ENCODE results near the gene PIPOX.
A peak's percentile ranks its signal among the peaks of the same experiment; 100 is the strongest.

Gene PIPOX

DNA sequence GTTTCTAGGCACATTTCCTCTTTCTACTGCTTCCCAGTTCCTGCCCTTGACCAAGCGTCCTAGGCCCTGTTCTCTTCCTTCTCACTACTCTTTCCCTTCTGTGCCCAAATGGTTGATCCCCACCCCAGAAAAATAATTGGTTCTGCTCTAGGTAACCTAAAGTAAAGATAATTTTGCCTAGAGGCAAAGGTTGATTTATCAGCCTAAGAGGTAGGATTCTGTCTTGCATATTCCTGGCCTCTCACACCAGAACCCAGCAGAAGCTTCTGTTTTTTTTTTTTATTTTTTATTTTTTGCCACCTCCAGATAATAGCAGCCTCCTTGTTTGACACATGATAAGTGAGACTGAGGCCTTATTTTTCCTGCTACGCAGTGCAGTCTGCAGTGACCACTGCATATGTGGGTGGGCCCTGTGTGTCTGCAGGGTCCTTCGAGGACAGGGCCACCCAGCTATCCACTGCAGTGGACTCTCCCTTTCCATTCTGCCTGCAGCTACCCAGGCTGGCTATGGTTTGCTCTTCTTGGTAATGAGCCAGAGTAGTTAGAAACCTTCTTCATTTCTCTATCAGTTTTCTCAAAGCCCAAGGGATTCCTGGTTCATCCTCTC is 701 bp downstream of the PIPOX start:
- H3K18ac ChIP-seq (ENCODE audit: low read length): no peak overlapping the region
- H3K9me3 ChIP-seq (replicated peaks in 1 of 2; ENCODE audit: control insufficient read depth in 2 of 2, insufficient read depth in 1 of 2, low read depth in 1 of 2, low read length in 2 of 2): no peaks in the 10 kb centered on the region
- no peak overlapping the region for H2AK5ac ChIP-seq (ENCODE audit: low read depth, low read length)
- no CpG with 5 or more reads among the region's 3 CpGs for WGBS, 2 donors (ENCODE audit: extremely low coverage in 2 of 2, insufficient read length in 2 of 2, insufficient replicate concordance in 1 of 2)
- no peak overlapping the region for H2BK15ac ChIP-seq (ENCODE audit: low read length)
- no peak overlapping the region for H3K4ac ChIP-seq (ENCODE audit: low read length)
- no peak overlapping the region for H3K23ac ChIP-seq (ENCODE audit: low read depth, low read length, poor library complexity)
- no peak overlapping the region for H2BK120ac ChIP-seq (ENCODE audit: low read depth, low read length)
- no peaks in the 10 kb centered on the region for H3K27me3 ChIP-seq (ENCODE audit: control insufficient read depth in 3 of 3, insufficient read depth in 3 of 3, low read depth in 1 of 3, low read length in 3 of 3)
- no peak overlapping the region for H4K91ac ChIP-seq (ENCODE audit: low read depth, low read length, poor library complexity)
- DNase-seq (ENCODE audit: low spot score): no peak
- H4K8ac ChIP-seq (ENCODE audit: low read depth, low read length): peak overlapping the region; percentile 20
- H3K4me1 ChIP-seq (ENCODE audit: control insufficient read depth in 2 of 2, insufficient read depth in 1 of 2, low read depth in 1 of 2, low read length in 2 of 2): peaks cover 22 to 68% of the 10 kb centered on the region in 2 donors
- peak overlapping the region in 1 of 2 donors; percentile 26 for H3K4me3 ChIP-seq (ENCODE audit: low read length in 2 of 2)
- H3K36me3 ChIP-seq (replicated peaks in 1 of 2; ENCODE audit: control insufficient read depth in 2 of 2, insufficient read depth in 2 of 2, low read length in 2 of 2): no peaks in the 10 kb centered on the region
- peak overlapping the region; percentile 64 for H3K27ac ChIP-seq (replicated peaks; ENCODE audit: low read length)
- no peak overlapping the region for H3K4me2 ChIP-seq (ENCODE audit: insufficient read depth, low read length, poor library complexity, severe bottlenecking)
- no peaks in the 10 kb centered on the region for H3K79me1 ChIP-seq (ENCODE audit: low read depth, low read length)
- H2AFZ ChIP-seq (ENCODE audit: low read length): peak overlapping the region; percentile 86
- no peak overlapping the region for H3K14ac ChIP-seq (ENCODE audit: low read length)
- H2BK5ac ChIP-seq (ENCODE audit: low read length): no peak overlapping the region
- H2BK12ac ChIP-seq (ENCODE audit: low read length): no peak overlapping the region
- no peak overlapping the region for H3K9ac ChIP-seq (ENCODE audit: low read depth, low read length, poor library complexity)

GRCh38 chr17:29045026-29045425 is 2.1 kb downstream of the PIPOX start:
- no peaks in the 10 kb centered on the region for H3K79me1 ChIP-seq (ENCODE audit: low read depth, low read length)
- no peaks in the 10 kb centered on the region for H3K27me3 ChIP-seq (ENCODE audit: control insufficient read depth in 3 of 3, insufficient read depth in 3 of 3, low read depth in 1 of 3, low read length in 3 of 3)
- DNase-seq (ENCODE audit: low spot score): no peak
- WGBS, 2 donors (ENCODE audit: extremely low coverage in 2 of 2, insufficient read length in 2 of 2, insufficient replicate concordance in 1 of 2): no CpG with 5 or more reads among the region's 4 CpGs
- no peaks in the 10 kb centered on the region for H3K9me3 ChIP-seq (replicated peaks in 1 of 2; ENCODE audit: control insufficient read depth in 2 of 2, insufficient read depth in 1 of 2, low read depth in 1 of 2, low read length in 2 of 2)
- H2AFZ ChIP-seq (ENCODE audit: low read length): no peak overlapping the region
- no peak overlapping the region for H2BK5ac ChIP-seq (ENCODE audit: low read length)
- peak overlapping the region; percentile 9 for H4K91ac ChIP-seq (ENCODE audit: low read depth, low read length, poor library complexity)
- H2BK12ac ChIP-seq (ENCODE audit: low read length): no peak overlapping the region
- peaks cover 22 to 70% of the 10 kb centered on the region in 2 donors for H3K4me1 ChIP-seq (ENCODE audit: control insufficient read depth in 2 of 2, insufficient read depth in 1 of 2, low read depth in 1 of 2, low read length in 2 of 2)
- no peak overlapping the region for H3K18ac ChIP-seq (ENCODE audit: low read length)
- H2AK5ac ChIP-seq (ENCODE audit: low read depth, low read length): no peak overlapping the region
- H3K23ac ChIP-seq (ENCODE audit: low read depth, low read length, poor library complexity): no peak overlapping the region
- H3K14ac ChIP-seq (ENCODE audit: low read length): no peak overlapping the region
- no peak overlapping the region for H3K4me2 ChIP-seq (ENCODE audit: insufficient read depth, low read length, poor library complexity, severe bottlenecking)
- H3K36me3 ChIP-seq (replicated peaks in 1 of 2; ENCODE audit: control insufficient read depth in 2 of 2, insufficient read depth in 2 of 2, low read length in 2 of 2): no peaks in the 10 kb centered on the region
- no peak overlapping the region for H4K8ac ChIP-seq (ENCODE audit: low read depth, low read length)
- no peak overlapping the region for H3K9ac ChIP-seq (ENCODE audit: low read depth, low read length, poor library complexity)
- no peak overlapping the region for H2BK15ac ChIP-seq (ENCODE audit: low read length)
- no peak overlapping the region for H3K4ac ChIP-seq (ENCODE audit: low read length)
- H2BK120ac ChIP-seq (ENCODE audit: low read depth, low read length): no peak overlapping the region
- H3K27ac ChIP-seq (replicated peaks; ENCODE audit: low read length): no peak overlapping the region
- no peak overlapping the region for H3K4me3 ChIP-seq (ENCODE audit: low read length in 2 of 2)

- Histone ChIP-seq H4K91ac (ENCODE audit: low read depth, low read length, poor library complexity) (no peak overlapping the region), H3K27ac (replicated peaks; ENCODE audit: low read length) (no peak overlapping the region), H3K36me3 (replicated peaks in 1 of 2; ENCODE audit: control insufficient read depth in 2 of 2, insufficient read depth in 2 of 2, low read length in 2 of 2) (no peaks in the 10 kb centered on the region), H4K8ac (ENCODE audit: low read depth, low read length) (no peak overlapping the region), H3K4me3 (ENCODE audit: low read length in 2 of 2) (no peak overlapping the region), H2BK5ac (ENCODE audit: low read length) (no peak overlapping the region), H3K18ac (ENCODE audit: low read length) (no peak overlapping the region), H3K27me3 (ENCODE audit: control insufficient read depth in 3 of 3, insufficient read depth in 3 of 3, low read depth in 1 of 3, low read length in 3 of 3) (no peaks in the 10 kb centered on the region), H2BK12ac (ENCODE audit: low read length) (no peak overlapping the region), H3K4me2 (ENCODE audit: insufficient read depth, low read length, poor library complexity, severe bottlenecking) (no peak overlapping the region), H2BK15ac (ENCODE audit: low read length) (no peak overlapping the region), H3K14ac (ENCODE audit: low read length) (no peak overlapping the region), H2AFZ (ENCODE audit: low read length) (no peak overlapping the region), H3K9ac (ENCODE audit: low read depth, low read length, poor library complexity) (no peak overlapping the region), H2BK120ac (ENCODE audit: low read depth, low read length) (no peak overlapping the region), H2AK5ac (ENCODE audit: low read depth, low read length) (no peak overlapping the region), H3K23ac (ENCODE audit: low read depth, low read length, poor library complexity) (no peak overlapping the region), H3K9me3 (replicated peaks in 1 of 2; ENCODE audit: control insufficient read depth in 2 of 2, insufficient read depth in 1 of 2, low read depth in 1 of 2, low read length in 2 of 2) (no peaks in the 10 kb centered on the region), H3K4ac (ENCODE audit: low read length) (no peak overlapping the region), H3K79me1 (ENCODE audit: low read depth, low read length) (no peaks in the 10 kb centered on the region), H3K4me1 (ENCODE audit: control insufficient read depth in 2 of 2, insufficient read depth in 1 of 2, low read depth in 1 of 2, low read length in 2 of 2) (peaks cover 20 to 68% of the 10 kb centered on the region in 2 donors)
- DNase-seq (ENCODE audit: low spot score): no peak
- WGBS, 2 donors (ENCODE audit: extremely low coverage in 2 of 2, insufficient read length in 2 of 2, insufficient replicate concordance in 1 of 2): no CpG with 5 or more reads among the region's 7 CpGs
Observed at GRCh38 chr17:29045734-29046472, 3.0 kb downstream of the PIPOX start.

- DNase-seq (ENCODE audit: low spot score): no peak
- H2BK5ac ChIP-seq (ENCODE audit: low read length): no peak overlapping the region
- H3K23ac ChIP-seq (ENCODE audit: low read depth, low read length, poor library complexity): no peak overlapping the region
- H3K9ac ChIP-seq (ENCODE audit: low read depth, low read length, poor library complexity): no peak overlapping the region
- WGBS, 2 donors (ENCODE audit: extremely low coverage in 2 of 2, insufficient read length in 2 of 2, insufficient replicate concordance in 1 of 2): no CpG with 5 or more reads among the region's 5 CpGs
- H2BK12ac ChIP-seq (ENCODE audit: low read length): no peak overlapping the region
- no peak overlapping the region for H2AK5ac ChIP-seq (ENCODE audit: low read depth, low read length)
- H3K18ac ChIP-seq (ENCODE audit: low read length): no peak overlapping the region
- no peaks in the 10 kb centered on the region for H3K27me3 ChIP-seq (ENCODE audit: control insufficient read depth in 3 of 3, insufficient read depth in 3 of 3, low read depth in 1 of 3, low read length in 3 of 3)
- H4K91ac ChIP-seq (ENCODE audit: low read depth, low read length, poor library complexity): no peak overlapping the region
- no peaks in the 10 kb centered on the region for H3K9me3 ChIP-seq (replicated peaks in 1 of 2; ENCODE audit: control insufficient read depth in 2 of 2, insufficient read depth in 1 of 2, low read depth in 1 of 2, low read length in 2 of 2)
- H3K14ac ChIP-seq (ENCODE audit: low read length): no peak overlapping the region
- H2AFZ ChIP-seq (ENCODE audit: low read length): no peak overlapping the region
- no peak overlapping the region for H4K8ac ChIP-seq (ENCODE audit: low read depth, low read length)
- H3K36me3 ChIP-seq (replicated peaks in 1 of 2; ENCODE audit: control insufficient read depth in 2 of 2, insufficient read depth in 2 of 2, low read length in 2 of 2): no peaks in the 10 kb centered on the region
- H3K4me3 ChIP-seq (ENCODE audit: low read length in 2 of 2): no peak overlapping the region
- H3K27ac ChIP-seq (replicated peaks; ENCODE audit: low read length): no peak overlapping the region
- H3K4ac ChIP-seq (ENCODE audit: low read length): no peak overlapping the region
- H2BK15ac ChIP-seq (ENCODE audit: low read length): no peak overlapping the region
- no peaks in the 10 kb centered on the region for H3K79me1 ChIP-seq (ENCODE audit: low read depth, low read length)
- no peak overlapping the region for H3K4me2 ChIP-seq (ENCODE audit: insufficient read depth, low read length, poor library complexity, severe bottlenecking)
- H3K4me1 ChIP-seq (ENCODE audit: control insufficient read depth in 2 of 2, insufficient read depth in 1 of 2, low read depth in 1 of 2, low read length in 2 of 2): peaks cover 22 to 71% of the 10 kb centered on the region in 2 donors
- H2BK120ac ChIP-seq (ENCODE audit: low read depth, low read length): no peak overlapping the region
Observed at GRCh38 chr17:29046473-29046839, 3.5 kb downstream of the PIPOX start.

Measured in neuronal stem cell (in vitro differentiated cells).